Omental fat pad (tissue), 4 donors: ENCODE measurements around the gene CCDC18. TPM values are rescaled to one million over a fixed set of nuclear protein-coding genes. Genes with fewer than 3 reads are reported as not detected.

Experiments
- ATAC-seq: fragments of 150-250 bp; one replicate; pipeline ENCODE4 v1.9.1; 2016; ENCODE audit warnings: mild to moderate bottlenecking, moderate library complexity; ENCODE audit not compliant: low FRiP score
- DNase-seq: peaks from one replicate; pipeline ENCODE4 v3.0.0-alpha.2; 2019; ENCODE audit warnings: low spot score
- CTCF ChIP-seq, 3 donors: fragments of 450-650 bp; IDR thresholded peaks; one replicate each; pipeline ENCODE4 v1.5.1; 2016 to 2017; ENCODE audit warnings: antibody characterized with exemption in 3 of 3, mild to moderate bottlenecking in 3 of 3, moderate library complexity in 2 of 3
- total RNA-seq, 4 donors: library from RNA; depleted of rRNA; stranded (reverse); fragments of >200 nt; gene quantifications; one replicate each; pipeline ENCODE4 v1.1.0, GENCODE V29; 2016

The CCDC18 gene
- total RNA-seq, 4 donors from 2014 or later = 8.2 to 12.6 (median 10.1) TPM

DNA sequence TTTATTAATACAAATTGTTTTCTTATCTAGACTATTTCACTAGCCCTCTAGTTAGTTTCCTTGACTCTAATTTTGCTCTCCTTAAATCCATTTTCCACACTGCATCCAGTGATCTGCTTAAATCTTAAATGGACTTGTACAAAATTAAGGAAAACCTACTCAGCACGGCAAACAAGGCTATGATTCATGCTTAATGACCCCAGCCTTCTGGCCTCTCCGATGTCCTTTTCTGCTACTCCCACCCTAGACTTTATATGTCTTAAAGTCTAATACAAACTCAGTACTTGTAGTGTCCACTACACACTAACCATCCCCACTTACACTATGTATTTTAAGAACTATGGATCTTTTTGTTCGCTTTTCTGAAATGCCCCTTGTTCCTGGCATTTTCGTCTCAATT lies 2.5 kb upstream of the CCDC18 start:
- ATAC-seq (no peak), DNase-seq (no peak)
- no peak for TF ChIP-seq CTCF (IDR thresholded peaks at IDR 0.05)

DNA sequence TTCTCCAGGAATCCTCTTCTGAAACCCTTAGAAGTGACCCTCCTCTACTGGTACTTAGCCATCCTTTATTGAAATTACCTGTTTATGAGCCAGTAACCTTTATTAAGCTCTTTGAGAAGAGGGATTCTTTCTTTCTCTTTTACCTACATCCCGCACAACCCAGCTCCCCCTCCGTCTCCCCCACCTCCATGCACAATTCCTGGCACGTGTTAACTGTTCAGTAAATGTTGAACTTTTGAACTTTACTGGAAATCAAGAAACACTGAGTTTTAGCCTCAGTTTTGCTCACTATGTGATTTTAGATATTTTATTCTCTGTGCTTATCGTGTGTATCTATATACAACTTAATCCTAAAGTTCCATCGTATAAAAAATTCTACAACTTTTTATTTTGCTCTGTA lies 2.1 kb upstream of the CCDC18 start:
- no peak for ATAC-seq
- no peak for DNase-seq
- TF ChIP-seq CTCF (IDR thresholded peaks at IDR 0.05) = no peak

GRCh38 chr1:93179886-93180722 lies 420 bp upstream of the CCDC18 start, which contains the start of gene TMED5:
Gene TMED5 (minus strand): TSS chr1:93180413. CDS start chr1:93180242, 171 bp downstream.
- TF ChIP-seq CTCF (IDR thresholded peaks at IDR 0.05) = no peak
- ATAC-seq (peak; percentile 95), DNase-seq (peak; percentile 69)

GRCh38 chr1:93186667-93187066 lies 6.1 kb downstream of the CCDC18 start:
- no peak for DNase-seq
- ATAC-seq = no peak
- no peak for TF ChIP-seq CTCF (IDR thresholded peaks at IDR 0.05)

DNA sequence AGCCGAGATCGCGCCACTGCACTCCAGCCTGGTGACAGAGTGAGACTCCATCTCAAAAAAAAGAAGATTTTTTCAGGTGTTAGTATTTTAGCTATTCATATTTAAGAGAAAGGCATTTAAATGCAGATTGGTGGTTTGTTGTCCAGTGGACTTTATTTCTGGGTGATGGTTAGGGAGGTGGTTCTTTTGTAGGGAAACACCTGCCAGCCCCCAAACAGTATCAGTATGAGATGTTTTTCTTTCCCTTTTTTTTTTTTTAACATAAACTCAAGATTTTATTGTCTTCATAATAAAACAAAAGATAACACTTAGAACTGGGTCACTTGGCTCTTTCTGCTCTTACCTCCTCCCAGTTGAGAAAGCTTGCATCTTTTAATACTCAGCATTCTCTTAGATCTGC lies 9.9 kb downstream of the CCDC18 start:
- no peak for TF ChIP-seq CTCF (IDR thresholded peaks at IDR 0.05)
- no peak for DNase-seq
- ATAC-seq = no peak

DNA sequence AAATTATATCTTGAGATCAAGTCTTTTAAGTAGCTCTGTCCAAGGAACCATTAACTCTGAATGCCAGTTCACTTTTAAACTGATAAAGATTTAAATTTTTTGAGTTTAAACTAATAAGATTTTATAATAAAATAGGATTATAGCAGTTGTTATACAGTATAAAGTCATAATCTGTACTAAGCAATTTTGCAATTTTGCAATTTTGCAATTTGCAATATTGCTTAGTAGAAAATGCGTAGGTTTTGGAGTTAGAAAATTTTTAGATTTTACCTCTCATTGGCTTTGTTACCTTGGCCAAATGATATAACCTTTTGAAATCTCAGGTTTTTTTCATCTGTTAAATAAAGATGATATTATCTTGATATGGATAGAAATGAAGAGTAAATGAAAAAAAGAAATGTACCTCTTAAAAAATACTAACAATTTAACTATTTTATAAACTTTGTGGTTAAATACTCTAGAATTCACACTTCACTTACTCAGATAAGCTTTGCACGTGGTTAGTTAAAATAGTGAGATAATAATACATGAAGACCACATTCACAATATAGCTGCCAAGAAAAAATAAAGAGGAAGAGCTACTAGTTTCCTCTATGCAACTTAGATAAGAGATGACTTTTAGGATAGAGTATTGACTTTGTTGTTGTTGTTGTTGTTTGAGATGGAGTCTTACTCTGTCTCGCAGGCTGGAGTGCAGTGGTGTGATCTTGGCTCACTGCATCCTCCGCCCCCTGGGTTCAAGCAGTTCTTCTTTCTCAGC lies 13.9 kb downstream of the CCDC18 start:
- ATAC-seq (no peak), DNase-seq (no peak)
- no peak for TF ChIP-seq CTCF (IDR thresholded peaks at IDR 0.05)
